Measurements from ENCODE around the gene SUCLG1.

The SUCLG1 gene

GRCh38 chr2:84449711-84450110 lies 9.4 kb downstream of the SUCLG1 start:
- DNase-seq (ENCODE audit: low read depth): no peak
- TF ChIP-seq, protein P1, sequence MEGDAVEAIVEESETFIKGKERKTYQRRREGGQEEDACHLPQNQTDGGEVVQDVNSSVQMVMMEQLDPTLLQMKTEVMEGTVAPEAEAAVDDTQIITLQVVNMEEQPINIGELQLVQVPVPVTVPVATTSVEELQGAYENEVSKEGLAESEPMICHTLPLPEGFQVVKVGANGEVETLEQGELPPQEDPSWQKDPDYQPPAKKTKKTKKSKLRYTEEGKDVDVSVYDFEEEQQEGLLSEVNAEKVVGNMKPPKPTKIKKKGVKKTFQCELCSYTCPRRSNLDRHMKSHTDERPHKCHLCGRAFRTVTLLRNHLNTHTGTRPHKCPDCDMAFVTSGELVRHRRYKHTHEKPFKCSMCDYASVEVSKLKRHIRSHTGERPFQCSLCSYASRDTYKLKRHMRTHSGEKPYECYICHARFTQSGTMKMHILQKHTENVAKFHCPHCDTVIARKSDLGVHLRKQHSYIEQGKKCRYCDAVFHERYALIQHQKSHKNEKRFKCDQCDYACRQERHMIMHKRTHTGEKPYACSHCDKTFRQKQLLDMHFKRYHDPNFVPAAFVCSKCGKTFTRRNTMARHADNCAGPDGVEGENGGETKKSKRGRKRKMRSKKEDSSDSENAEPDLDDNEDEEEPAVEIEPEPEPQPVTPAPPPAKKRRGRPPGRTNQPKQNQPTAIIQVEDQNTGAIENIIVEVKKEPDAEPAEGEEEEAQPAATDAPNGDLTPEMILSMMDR (IDR thresholded peaks at IDR 0.05; ENCODE audit: control insufficient read depth, insufficient read depth, low read depth, low read length, missing control alignments): no peak
- H3K4me3 ChIP-seq (ENCODE audit: control insufficient read depth, low read depth, low read length): no peak overlapping the region

DNA sequence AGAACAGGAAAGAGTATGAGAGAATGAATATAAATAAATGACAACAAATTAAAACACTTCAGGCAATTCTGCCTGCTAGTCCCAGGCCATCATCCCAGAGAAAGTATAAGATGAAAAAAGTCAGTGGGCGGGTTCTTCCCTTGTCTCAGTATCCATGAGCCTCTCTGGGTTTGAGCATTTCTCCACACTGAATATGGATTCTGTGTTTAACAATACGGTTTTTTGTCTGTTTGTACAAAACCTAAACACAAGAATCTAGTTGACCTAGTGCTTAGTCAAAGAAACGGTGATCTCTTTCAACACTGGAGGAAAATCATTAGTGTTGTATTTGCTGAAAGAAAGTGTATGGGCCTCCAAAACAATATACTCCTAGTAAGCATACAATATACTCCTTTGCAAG lies 10.0 kb downstream of the SUCLG1 start:
- no peak overlapping the region for H3K4me3 ChIP-seq (ENCODE audit: control insufficient read depth, low read depth, low read length)
- no peak for DNase-seq (ENCODE audit: low read depth)
- TF ChIP-seq, protein P1 (IDR thresholded peaks at IDR 0.05; ENCODE audit: control insufficient read depth, insufficient read depth, low read depth, low read length, missing control alignments): no peak

DNA sequence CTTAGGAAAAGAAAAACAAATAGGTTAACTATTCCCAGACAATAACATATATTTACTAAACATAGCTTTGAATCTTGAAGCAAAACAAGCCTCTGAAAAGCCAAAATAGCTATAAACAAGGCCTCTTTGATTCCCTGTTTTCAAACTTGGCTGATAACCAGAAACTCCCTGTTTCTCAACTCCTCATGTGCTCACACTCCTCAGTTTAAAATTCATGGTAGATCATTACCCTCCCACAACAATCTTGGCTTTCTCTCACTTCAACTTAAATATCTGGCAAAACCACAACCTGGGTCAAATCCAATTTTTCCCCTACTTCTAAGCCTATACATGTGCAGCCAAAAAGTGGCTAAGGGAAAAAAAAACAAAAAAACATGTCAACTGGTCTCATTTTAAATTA lies 15.6 kb downstream of the SUCLG1 start:
- TF ChIP-seq, protein P1 (IDR thresholded peaks at IDR 0.05; ENCODE audit: control insufficient read depth, insufficient read depth, low read depth, low read length, missing control alignments): no peak
- no peak for DNase-seq (ENCODE audit: low read depth)
- H3K4me3 ChIP-seq (ENCODE audit: control insufficient read depth, low read depth, low read length): no peak overlapping the region

GRCh38 chr2:84442888-84443287 lies 16.2 kb downstream of the SUCLG1 start:
- TF ChIP-seq, protein P1 (IDR thresholded peaks at IDR 0.05; ENCODE audit: control insufficient read depth, insufficient read depth, low read depth, low read length, missing control alignments): no peak
- no peak overlapping the region for H3K4me3 ChIP-seq (ENCODE audit: control insufficient read depth, low read depth, low read length)
- DNase-seq (ENCODE audit: low read depth): no peak

GRCh38 chr2:84441505-84441904 lies 17.6 kb downstream of the SUCLG1 start:
- TF ChIP-seq, protein P1 (IDR thresholded peaks at IDR 0.05; ENCODE audit: control insufficient read depth, insufficient read depth, low read depth, low read length, missing control alignments): no peak
- no peak overlapping the region for H3K4me3 ChIP-seq (ENCODE audit: control insufficient read depth, low read depth, low read length)
- DNase-seq (ENCODE audit: low read depth): no peak

DNA sequence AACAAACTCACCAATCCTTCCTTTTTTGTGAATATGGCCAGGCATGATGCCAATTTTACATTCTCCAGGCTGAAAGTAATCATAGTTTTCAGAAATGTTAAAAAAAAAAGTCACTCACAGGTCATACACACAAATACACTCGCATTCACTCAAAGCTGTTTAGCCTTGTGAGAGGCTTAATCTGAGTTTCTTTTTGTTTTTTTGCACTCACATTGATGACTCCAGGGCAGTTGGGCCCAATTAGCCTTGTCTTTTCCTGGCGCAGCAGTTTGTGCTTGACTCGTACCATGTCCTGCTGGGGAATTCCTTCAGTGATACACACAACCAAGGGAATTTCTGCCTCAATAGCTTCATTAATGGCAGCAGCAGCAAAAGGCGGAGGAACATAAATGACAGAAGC lies 18.0 kb downstream of the SUCLG1 start:
- no peak overlapping the region for H3K4me3 ChIP-seq (ENCODE audit: control insufficient read depth, low read depth, low read length)
- no peak for DNase-seq (ENCODE audit: low read depth)
- TF ChIP-seq, protein P1 (IDR thresholded peaks at IDR 0.05; ENCODE audit: control insufficient read depth, insufficient read depth, low read depth, low read length, missing control alignments): no peak

All from AG09309 (cell line).